GM21529 (cell line): Measurements from ENCODE around the gene S100A14.

Experiments used
- ATAC-seq: cut with Tn5 transposase; IDR thresholded peaks from one replicate; pipeline ENCODE4 v1.9.1; 2021; ENCODE audit not compliant: unreplicated experiment

Gene S100A14

GRCh38 chr1:153616917-153617311 lies 789 bp upstream of the S100A14 start:
- no peak for ATAC-seq

DNA sequence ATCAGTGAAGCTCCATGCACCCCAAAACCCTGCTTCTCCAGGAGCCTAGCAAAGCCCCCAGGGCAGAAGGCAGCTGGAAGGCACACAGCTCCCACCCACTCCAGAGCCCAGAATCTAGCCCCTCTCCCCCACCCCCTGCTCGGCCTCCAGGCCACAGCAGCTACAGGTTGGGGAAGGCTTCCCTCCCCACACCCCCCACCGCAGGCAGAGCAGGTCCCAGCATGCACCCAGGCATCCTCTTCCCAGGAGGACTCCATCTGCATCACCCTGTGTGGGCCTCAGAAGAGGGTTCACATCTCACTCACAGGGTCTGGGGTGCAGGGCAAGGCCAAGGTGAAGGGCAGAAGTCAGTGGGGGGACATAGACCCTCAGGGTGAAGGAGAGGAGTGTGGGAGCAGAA lies 719 bp downstream of the S100A14 start:
- ATAC-seq, result no peak

DNA sequence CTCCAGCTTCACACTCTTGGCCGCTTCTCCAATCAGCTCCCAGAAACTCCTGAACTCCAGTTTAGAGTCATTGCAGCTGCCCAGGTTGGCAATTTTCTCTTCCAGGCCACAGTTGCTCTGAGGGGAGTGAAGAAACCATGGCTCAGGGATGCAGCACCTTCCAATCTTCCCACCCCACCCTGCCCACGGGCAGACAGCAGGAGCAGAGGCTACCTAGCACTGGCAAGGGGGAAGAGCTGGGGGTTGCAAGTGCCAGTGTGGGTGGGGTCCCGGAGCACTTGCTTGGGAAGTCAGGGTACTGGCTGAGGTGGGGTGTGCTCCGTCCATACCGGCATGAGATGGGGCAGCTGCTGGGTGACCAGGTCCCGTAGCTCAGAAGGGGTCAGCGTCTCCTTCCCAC lies 1.2 kb downstream of the S100A14 start:
- ATAC-seq, result no peak

- ATAC-seq, result no peak
Measured at GRCh38 chr1:153614189-153614900, 1.8 kb downstream of the S100A14 start.

GRCh38 chr1:153613406-153613805 lies 2.7 kb downstream of the S100A14 start:
- no peak for ATAC-seq

GRCh38 chr1:153612755-153613331 lies 3.3 kb downstream of the S100A14 start, which contains the start of gene S100A16:
Gene S100A16, minus strand, starts transcription at chr1:153613137. Its CDS starts 4,986 bp downstream, at chr1:153608151.
- ATAC-seq, result no peak

DNA sequence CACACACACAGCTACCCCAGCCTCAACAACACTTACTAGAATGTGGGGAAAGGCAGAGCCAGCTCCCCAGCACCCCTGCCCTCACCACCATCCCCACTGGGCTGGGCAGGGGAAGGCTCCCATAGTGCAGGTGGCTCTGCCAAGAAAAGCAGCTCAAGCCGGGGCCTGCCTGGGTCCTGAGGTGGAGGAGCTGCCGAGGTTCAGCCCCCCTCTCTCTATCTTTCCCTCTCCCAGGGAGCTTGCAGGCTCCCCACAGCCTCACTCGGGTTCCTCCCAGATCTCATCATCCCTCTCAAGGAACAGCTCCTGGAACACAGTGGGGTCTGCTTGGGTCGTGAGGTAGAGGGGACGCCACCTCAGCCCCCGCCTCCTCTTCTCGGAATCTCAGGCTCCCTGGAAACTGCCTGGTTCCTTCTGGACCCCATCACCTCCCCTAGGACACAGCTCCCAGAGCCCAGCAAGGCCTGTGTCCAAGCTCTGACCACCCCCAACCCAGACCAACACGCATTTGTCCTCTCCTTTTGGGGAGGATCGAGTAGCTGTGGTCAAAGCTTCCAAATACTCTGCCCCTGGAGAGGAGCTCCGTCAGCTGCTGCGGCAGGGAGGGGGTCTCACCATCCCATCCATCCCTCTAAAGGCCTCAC lies 3.9 kb downstream of the S100A14 start:
- no peak for ATAC-seq

- no peak for ATAC-seq
Measured at GRCh38 chr1:153611356-153611755, 4.8 kb downstream of the S100A14 start.

GRCh38 chr1:153610811-153611301 lies 5.3 kb downstream of the S100A14 start:
- ATAC-seq, result no peak

DNA sequence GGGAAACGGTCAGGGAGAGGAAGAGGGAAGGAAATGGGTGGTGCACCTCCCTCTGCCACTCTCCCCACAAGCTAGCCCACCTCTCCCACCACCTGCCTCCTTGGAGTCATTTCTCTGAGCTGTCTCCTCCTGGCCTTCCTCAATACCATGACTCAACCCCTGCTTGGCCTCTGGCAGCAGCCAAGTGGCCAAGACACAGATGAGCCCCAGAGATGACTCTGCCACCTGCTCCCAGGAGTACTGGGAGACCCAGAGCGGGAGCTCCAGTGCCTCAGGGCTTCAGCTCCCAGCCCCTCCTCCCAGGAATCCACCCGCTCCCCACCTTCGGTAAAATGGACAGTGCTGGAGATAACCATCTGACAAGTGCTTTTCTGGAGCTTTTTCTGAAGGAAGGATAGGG lies 5.8 kb downstream of the S100A14 start:
- ATAC-seq, result no peak

- ATAC-seq, result no peak
Measured at GRCh38 chr1:153609585-153609907, 6.6 kb downstream of the S100A14 start.

- ATAC-seq, result no peak
Measured at GRCh38 chr1:153608742-153609584, 7.2 kb downstream of the S100A14 start.

- no peak for ATAC-seq
Measured at GRCh38 chr1:153608089-153608682, 7.9 kb downstream of the S100A14 start.

GRCh38 chr1:153607381-153607780 lies 8.7 kb downstream of the S100A14 start:
- no peak for ATAC-seq

GRCh38 chr1:153606194-153606593 lies 9.9 kb downstream of the S100A14 start:
- ATAC-seq, result no peak

- ATAC-seq, result no peak
Measured at GRCh38 chr1:153602749-153603148, 13.4 kb downstream of the S100A14 start.

DNA sequence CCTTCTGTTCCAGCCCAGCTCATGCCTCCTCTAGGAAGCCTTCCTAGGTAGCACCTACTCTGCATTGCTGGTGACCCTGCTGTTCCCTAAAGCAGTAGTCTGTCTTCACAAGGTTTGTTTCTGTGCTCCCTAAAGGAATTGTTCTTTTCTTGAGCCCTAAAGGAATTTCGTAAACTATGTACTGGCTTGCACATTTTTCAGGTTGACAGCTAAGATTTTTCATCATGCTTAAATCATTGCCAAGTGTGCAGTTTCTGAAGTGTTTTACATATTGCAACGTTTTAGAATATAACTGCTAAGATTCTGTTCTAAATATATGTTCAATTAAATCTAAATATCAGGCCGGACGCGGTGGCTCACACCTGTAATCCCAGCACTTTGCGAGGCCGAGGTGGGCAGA lies 16.3 kb downstream of the S100A14 start:
- no peak for ATAC-seq

GRCh38 chr1:153598309-153599172 lies 17.6 kb downstream of the S100A14 start:
- ATAC-seq, result peak; percentile 98

DNA sequence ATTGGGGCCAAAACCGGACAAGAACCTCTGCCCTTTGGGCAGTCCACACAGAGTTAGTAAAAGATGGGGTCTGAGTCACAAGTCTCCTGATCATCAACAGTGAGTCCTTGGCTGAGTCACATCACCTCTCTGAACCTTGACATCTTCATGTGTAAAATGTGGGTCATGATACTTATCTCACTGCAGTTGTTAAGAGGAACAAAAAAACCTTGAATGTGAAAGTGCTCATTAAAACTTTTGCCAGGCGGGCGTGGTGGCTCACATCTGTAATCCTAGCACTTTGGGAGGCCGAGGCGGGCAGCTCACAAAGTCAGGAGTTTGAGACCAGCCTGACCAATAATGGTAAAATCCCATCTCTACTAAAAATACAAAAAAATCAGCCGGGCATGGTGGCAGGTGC lies 18.9 kb downstream of the S100A14 start:
- ATAC-seq, result no peak

GRCh38 chr1:153592748-153593147 lies 23.4 kb downstream of the S100A14 start:
- ATAC-seq, result no peak
